Right atrium auricular region (tissue), 2 donors: ENCODE measurements around the gene GPC1. TPM values are rescaled to one million over a fixed set of nuclear protein-coding genes. Genes with fewer than 3 reads are reported as not detected.

Experiments
- DNase-seq: peaks from one replicate; pipeline ENCODE4 v3.0.0-alpha.2; 2019; ENCODE audit warnings: low spot score
- H3K27ac ChIP-seq, 2 donors: fragments of 200-600 bp; sonication (generic); 1 replicate in 1 of 2; 2 replicates in 1 of 2; pipeline ENCODE4 v1.5.1; 2016 to 2019
- H3K27me3 ChIP-seq, 2 donors: fragments of 200-600 bp; sonication (generic); one replicate each; pipeline versions ENCODE4 v1.5.1 to v1.6.0; 2017 to 2019
- H3K36me3 ChIP-seq: fragments of 200-600 bp; sonication (generic); one replicate; pipeline ENCODE4 v1.5.1; 2016
- H3K4me1 ChIP-seq, 2 donors: fragments of 200-600 bp; sonication (generic); one replicate each; pipeline versions ENCODE4 v1.5.1 to v1.6.0; 2017 to 2019
- H3K4me3 ChIP-seq, 2 donors: fragments of 200-600 bp; sonication (generic); 1 replicate in 1 of 2; 2 replicates in 1 of 2; pipeline ENCODE4 v1.5.1; 2017 to 2019; ENCODE audit warnings: mild to moderate bottlenecking in 1 of 2, moderate library complexity in 1 of 2
- H3K9me3 ChIP-seq, 2 donors: fragments of 200-600 bp; sonication (generic); one replicate each; pipeline ENCODE4 v1.5.1; 2019
- CTCF ChIP-seq, 2 donors: fragments of 200-600 bp; sonication (generic); IDR thresholded peaks; one replicate each; pipeline ENCODE4 v1.5.1; 2019; ENCODE audit warnings: antibody characterized with exemption in 2 of 2
- total RNA-seq, 2 donors: library from RNA; depleted of rRNA; stranded (reverse); fragments of >200 nt; gene quantifications; one replicate each; pipeline ENCODE4 v1.1.0, GENCODE V29; 2016

GPC1 gene
- total RNA-seq, 2 donors from 2014 or later, result 77.4 to 103 TPM

- H3K27ac ChIP-seq, result no peak overlapping the region
- no peak overlapping the region for H3K4me3 ChIP-seq
- H3K27me3 ChIP-seq, result no peaks in the 10 kb centered on the region
- TF ChIP-seq CTCF (IDR thresholded peaks at IDR 0.05), result no peak
- no peaks in the 10 kb centered on the region for H3K9me3 ChIP-seq
- no peaks in the 10 kb centered on the region for H3K36me3 ChIP-seq
- no peak for DNase-seq
- H3K4me1 ChIP-seq, result peaks cover 0 to 7% of the 10 kb centered on the region in 2 donors
Measured at GRCh38 chr2:240443891-240444301, 8.4 kb downstream of the GPC1 start.

GRCh38 chr2:240444464-240444863, 9.0 kb downstream of the GPC1 start:
- Histone ChIP-seq H3K36me3 (no peaks in the 10 kb centered on the region), H3K4me1 (peaks cover 0 to 6% of the 10 kb centered on the region in 2 donors), H3K4me3 (no peak overlapping the region), H3K9me3 (no peaks in the 10 kb centered on the region), H3K27me3 (no peaks in the 10 kb centered on the region), H3K27ac (no peak overlapping the region)
- no peak for TF ChIP-seq CTCF (IDR thresholded peaks at IDR 0.05)
- DNase-seq, result no peak

DNA sequence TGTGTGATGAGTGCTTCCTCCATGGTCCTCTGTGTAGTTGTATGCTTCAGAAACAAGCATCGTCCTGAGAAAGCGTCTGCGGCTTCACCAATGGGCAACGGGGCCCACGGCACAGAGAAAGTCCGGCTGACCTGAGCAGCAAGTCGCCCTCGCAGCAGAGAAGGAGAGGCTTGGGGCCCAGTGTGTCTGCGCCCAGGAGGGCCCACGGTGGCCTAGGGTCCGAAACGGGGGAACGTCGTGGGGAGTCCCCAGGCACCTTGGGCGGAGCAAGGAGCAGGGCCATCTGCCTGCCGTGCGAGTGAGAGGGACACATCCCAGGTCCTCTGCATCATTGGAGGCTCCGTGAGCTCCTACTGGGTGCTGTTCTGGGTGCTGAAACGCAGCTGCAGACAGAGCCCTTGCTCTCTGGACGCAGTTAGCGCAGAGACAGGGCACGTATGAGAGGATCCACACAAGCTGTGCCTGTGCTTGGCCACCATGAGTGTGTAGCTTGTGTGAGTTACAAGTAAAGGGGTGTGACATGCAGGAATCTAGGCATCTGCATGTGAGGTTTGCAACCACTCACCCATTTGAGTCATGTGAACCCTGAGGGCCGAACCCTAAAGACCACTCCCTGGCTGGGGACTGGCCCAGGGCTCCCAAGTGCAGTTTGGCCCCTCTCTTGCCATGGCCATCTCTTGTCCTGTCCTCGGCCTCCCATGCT, 10.6 kb downstream of the GPC1 start:
- H3K9me3 ChIP-seq, result no peaks in the 10 kb centered on the region
- H3K4me1 ChIP-seq, result peaks cover 0 to 18% of the 10 kb centered on the region in 2 donors
- TF ChIP-seq CTCF (IDR thresholded peaks at IDR 0.05), result no peak
- H3K4me3 ChIP-seq, result no peak overlapping the region
- no peaks in the 10 kb centered on the region for H3K27me3 ChIP-seq
- H3K27ac ChIP-seq, result no peak overlapping the region
- peaks cover 4% of the 10 kb centered on the region for H3K36me3 ChIP-seq
- no peak for DNase-seq

- Histone ChIP-seq H3K27me3 (no peaks in the 10 kb centered on the region), H3K36me3 (peaks cover 4% of the 10 kb centered on the region), H3K4me3 (no peak overlapping the region), H3K27ac (no peak overlapping the region), H3K4me1 (peaks cover 0 to 24% of the 10 kb centered on the region in 2 donors), H3K9me3 (no peaks in the 10 kb centered on the region)
- DNase-seq, result no peak
- no peak for TF ChIP-seq CTCF (IDR thresholded peaks at IDR 0.05)
Measured at GRCh38 chr2:240446664-240447175, 11.3 kb downstream of the GPC1 start.

DNA sequence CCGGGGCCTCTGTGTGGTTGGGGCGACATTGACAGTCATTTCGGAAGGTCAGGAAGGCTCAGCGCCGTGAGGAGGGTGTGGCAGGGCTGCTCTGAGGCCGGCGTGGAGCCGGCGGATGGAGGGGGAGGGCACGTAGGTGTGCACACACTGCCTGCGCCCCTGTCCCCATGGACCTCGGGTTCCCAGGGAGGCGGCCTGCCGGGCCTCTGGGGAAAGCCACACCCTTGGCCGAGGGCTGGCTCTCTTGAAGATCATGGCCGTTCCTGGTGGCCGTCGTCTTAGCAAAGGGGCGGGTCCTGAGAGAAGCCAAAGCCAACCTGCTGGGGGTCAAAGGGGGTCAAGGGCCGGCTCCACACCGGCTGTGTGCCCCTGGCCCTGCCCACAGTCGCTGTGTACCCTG, 11.9 kb downstream of the GPC1 start:
- H3K9me3 ChIP-seq, result no peaks in the 10 kb centered on the region
- H3K4me3 ChIP-seq, result no peak overlapping the region
- TF ChIP-seq CTCF (IDR thresholded peaks at IDR 0.05), result no peak
- H3K27ac ChIP-seq, result no peak overlapping the region
- no peak for DNase-seq
- H3K36me3 ChIP-seq, result peaks cover 4% of the 10 kb centered on the region
- H3K27me3 ChIP-seq, result no peaks in the 10 kb centered on the region
- peaks cover 0 to 31% of the 10 kb centered on the region in 2 donors for H3K4me1 ChIP-seq

DNA sequence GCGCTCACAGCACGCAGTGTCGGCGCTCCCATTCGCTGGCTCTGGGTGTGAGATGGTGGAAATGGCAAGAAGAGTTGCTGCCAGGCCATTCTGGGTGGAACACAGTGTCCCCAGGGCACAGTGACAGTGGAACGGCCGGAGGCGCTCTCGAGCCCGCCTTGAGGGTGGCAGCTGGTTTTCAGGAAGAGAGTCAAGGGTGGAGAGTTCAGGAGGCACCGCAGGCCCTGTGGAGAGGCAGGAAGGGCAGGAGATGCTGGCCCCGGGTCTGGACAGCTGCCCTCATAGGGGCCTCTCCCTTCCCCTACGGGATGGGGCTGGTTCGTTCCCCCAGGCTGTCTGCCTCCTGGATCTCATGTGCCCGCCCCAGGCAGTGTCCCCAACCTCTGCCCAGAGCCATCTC, 12.5 kb downstream of the GPC1 start:
- no peak overlapping the region for H3K4me3 ChIP-seq
- no peak for TF ChIP-seq CTCF (IDR thresholded peaks at IDR 0.05)
- peaks cover 4% of the 10 kb centered on the region for H3K36me3 ChIP-seq
- H3K27me3 ChIP-seq, result no peaks in the 10 kb centered on the region
- peaks cover 0 to 32% of the 10 kb centered on the region in 2 donors for H3K4me1 ChIP-seq
- H3K27ac ChIP-seq, result no peak overlapping the region
- no peak for DNase-seq
- no peaks in the 10 kb centered on the region for H3K9me3 ChIP-seq
